HG02884 (cell line): ENCODE measurements around the gene RNF2.

Experiments used
- ATAC-seq: cut with Tn5 transposase; IDR thresholded peaks from one replicate; pipeline ENCODE4 v1.9.1; 2021; ENCODE audit warnings: mild to moderate bottlenecking, moderate library complexity; ENCODE audit not compliant: unreplicated experiment

Gene RNF2

DNA sequence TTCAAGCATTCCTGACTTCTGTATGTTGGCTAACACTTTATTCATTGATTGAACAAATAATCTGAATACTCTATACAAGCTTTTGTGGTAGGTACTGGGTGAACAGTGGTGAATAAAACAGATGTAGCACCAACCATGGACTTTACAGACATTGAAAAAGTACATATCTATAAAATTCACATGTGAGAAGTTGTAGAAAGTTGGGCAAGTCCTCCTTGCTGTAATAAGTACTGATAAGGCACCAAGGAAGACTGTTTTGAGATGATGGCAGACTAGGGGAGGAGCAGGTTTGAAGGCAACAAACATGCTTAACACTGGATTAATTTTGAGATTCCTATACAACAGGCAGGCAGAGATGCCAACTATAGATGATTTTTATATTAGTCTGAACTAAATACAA is 42.4 kb downstream of the RNF2 start:
- no peak for ATAC-seq

GRCh38 chr1:185091480-185091879 is 46.1 kb downstream of the RNF2 start:
- no peak for ATAC-seq

GRCh38 chr1:185094761-185095160 is 49.4 kb downstream of the RNF2 start:
- no peak for ATAC-seq

DNA sequence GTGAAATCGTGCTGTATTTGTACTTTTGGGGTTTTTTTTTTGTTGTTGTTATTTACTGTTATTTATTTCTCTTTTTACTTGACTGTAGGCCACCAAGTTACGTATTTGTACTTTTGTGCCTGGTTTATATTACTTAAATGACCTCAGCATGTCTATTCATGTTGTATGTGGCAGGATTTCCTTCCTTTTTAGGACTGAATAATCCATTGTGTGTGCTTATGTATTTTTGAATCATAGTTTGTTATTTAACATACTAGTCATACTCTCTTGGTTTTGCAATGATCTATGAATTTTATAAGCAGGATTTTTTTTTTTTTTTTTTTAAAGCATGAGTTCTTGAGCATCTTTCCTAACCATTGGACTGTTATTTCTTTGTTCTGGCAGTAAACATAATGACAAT is 51.2 kb downstream of the RNF2 start:
- no peak for ATAC-seq

- no peak for ATAC-seq
These were observed 58.7 kb downstream of the RNF2 start for GRCh38 chr1:185104083-185104482.

DNA sequence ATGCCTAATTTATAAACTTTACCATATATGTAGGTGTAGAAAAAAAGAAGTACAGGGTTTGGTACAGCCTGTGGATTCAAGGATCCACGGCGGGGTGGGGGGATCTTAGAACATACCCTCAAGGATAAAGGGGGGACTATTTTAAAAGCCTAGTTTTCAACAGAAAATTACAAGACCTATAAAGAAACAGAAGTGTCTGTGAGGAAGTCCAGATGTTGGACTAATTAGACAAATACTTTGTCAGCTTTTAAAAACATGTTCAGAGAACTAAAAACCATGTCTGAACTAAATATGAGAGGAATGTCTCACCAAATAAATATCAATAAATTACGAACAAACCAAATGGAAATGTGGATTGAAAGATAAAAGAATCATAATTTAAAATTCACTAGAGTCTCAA is 59.8 kb downstream of the RNF2 start:
- ATAC-seq = no peak

DNA sequence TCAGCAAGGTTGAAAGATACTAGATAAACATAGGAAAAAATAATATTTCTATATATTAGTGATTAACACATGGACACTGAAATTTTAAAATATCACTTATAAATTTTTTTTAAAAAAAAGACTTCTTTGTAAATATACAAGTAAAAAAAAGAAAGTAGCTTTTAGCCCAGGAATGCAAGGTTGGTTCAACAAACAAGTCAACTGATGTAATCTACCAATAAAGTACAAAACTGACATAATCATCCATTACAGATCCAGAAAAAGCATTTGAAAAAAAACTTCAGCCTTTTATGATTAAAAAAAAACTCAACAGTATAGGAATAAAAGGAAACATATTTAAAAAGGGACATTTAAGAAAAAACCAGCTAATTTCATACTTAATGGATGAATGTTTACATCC is 63.0 kb downstream of the RNF2 start:
- no peak for ATAC-seq

GRCh38 chr1:185110145-185110544 is 64.8 kb downstream of the RNF2 start:
- ATAC-seq = no peak

DNA sequence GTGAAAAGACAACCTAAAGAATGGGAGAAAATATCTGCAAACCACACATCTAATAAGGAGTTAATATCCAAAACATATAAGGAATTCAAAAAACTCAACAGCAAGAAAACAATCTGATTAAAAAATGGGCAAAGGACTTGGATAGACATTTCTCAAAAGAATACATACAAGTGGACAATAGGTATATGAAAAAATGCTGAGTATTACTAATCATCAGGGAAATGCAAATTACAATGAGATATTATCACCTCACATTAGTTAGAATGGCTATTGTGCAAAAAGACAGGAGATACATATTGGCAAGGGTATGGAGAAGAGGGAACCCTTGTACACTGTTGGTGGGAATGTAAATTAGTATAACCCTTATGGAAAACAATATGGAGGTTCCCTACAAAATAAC is 66.5 kb downstream of the RNF2 start:
- ATAC-seq = no peak

DNA sequence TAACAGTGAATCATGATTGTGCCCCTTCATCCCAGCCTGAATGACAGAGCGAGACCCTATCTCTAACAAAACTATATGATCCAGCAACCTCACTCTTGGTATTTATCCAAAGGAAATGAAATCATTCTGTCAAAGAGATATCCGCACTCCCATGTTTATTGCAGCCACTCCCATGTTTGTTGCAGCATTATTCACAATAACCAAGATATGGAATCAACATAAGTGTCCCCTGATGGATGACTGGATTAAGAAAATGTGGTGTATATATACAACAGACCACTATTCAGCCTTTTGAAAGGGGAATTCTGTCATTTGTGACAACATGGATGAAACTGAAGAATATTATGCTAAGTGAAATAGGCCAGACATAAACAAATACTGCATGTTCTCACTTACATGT is 67.0 kb downstream of the RNF2 start:
- ATAC-seq = no peak

- ATAC-seq = no peak
These were observed 84.3 kb downstream of the RNF2 start for GRCh38 chr1:185129708-185130107.

GRCh38 chr1:185132534-185132933 is 87.2 kb downstream of the RNF2 start:
- ATAC-seq = no peak

DNA sequence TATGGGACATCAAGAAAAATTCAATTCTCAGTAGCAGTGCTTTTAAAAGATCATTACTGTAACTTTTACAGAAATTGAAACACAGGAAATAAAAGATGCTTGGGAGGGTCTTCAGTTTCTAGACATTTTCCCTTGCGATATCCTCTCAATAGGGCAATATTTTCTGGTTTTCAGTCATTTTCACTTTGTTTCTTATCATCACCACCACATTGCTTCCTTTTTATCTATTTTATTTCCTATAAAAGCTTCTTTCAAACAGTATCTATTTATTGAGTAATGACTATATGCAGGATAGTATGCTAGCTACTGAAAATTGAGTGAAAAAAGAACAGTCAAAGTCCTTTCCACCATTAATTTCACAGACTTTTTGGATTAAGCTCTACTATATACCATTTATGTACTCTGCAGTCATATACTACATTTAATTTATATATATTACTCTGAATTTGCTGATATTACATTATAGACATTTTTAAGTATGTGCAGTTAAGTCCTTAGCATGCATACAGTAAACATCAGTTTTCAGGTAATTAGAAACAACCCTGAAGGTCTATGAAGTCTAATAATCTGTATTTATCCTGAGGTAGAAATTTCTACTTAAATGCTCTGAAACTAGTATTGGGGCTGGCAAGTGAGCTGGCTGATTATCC is 92.7 kb downstream of the RNF2 start:
- ATAC-seq = no peak

- no peak for ATAC-seq
These were observed 93.9 kb downstream of the RNF2 start for GRCh38 chr1:185139246-185139645.

GRCh38 chr1:185144233-185144632 is 98.9 kb downstream of the RNF2 start:
- no peak for ATAC-seq

- ATAC-seq = no peak
These were observed 105.9 kb downstream of the RNF2 start for GRCh38 chr1:185151215-185151614.
